ENCODE data around the gene ATXN3.
"Not testable (repeated sequence)": the region's sequence is repeated elsewhere in the genome, so short reads cannot be mapped to it uniquely, and the experiment has no call there.

The ATXN3 gene

DNA sequence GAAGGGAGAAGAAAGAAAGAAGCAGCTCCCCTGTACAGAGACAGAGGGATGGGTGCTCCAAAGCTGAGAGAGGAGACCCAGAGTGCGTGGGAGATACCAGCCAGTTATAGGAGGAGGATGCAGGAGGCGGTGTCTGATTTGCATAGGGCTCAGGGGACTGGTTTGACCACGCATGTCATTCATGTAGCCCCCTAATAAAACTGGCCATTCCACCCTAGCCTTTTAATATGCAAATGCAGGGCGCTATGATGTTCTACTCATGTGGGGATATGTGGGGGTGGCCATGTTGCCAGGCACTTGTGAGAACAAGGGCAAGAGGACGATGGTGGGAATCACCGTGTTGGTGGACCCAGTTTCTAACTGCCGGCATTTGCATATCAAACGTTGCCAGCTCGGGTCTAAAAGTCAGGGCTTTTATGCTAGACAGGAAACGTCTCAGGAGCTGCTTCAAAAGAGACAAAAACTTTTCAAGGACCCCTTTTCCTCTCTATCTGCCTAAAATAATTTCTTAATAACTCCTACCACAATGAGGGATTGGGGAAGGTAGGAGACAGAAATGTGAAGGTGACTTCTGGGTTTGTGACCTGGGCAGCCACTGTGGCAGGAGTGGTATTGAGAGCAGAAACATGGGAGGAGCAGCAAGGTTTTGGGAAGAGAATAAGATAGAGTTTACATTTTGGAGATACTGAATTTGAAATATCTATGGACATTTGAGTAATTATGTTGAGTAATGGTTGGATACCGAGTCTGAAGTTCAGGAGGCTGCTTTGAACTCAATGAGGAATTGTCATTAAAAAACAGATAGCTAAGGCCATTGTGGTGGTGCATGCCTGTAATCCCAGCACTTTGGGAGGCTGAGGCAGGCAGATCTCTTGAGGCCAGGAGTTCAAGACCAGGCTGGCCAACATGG lies 2.2 kb upstream of the ATXN3 start:
- H3K36me3 Mint-ChIP-seq: no peaks in the 10 kb centered on the region
- peaks cover 21% of the 10 kb centered on the region for H3K4me1 Mint-ChIP-seq
- peak overlapping the region; percentile 22 for H3K27ac Mint-ChIP-seq
- H3K4me3 Mint-ChIP-seq: peak overlapping the region; percentile 68
- no peaks in the 10 kb centered on the region for H3K27me3 Mint-ChIP-seq
- ATAC-seq (ENCODE audit: low read depth) (no peak), DNase-seq (ENCODE audit: low spot score in 2 of 2) (no peak)
- H3K9me3 Mint-ChIP-seq: no peaks in the 10 kb centered on the region

DNA sequence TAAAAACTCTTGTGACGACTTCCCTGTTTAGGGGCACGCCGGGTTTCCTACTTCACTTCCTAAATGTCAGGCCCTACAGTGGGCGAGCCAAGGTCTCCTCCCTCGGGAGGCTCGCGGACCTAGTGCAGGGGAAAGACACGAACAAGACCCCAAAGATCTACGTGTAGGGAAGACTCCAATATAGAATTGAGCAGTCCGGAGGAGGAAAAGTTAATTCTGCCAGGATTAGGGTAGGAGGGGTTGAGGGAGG lies 564 bp downstream of the ATXN3 start:
- Mint-ChIP-seq H3K27ac (peak overlapping the region; percentile 88), H3K4me3 (peak overlapping the region; percentile 99), H3K9me3 (no peaks in the 10 kb centered on the region), H3K4me1 (peaks cover 33% of the 10 kb centered on the region), H3K36me3 (peaks cover 2% of the 10 kb centered on the region), H3K27me3 (no peaks in the 10 kb centered on the region)
- DNase-seq (ENCODE audit: low spot score in 2 of 2): no peak
- ATAC-seq (ENCODE audit: low read depth): peak; percentile 0

DNA sequence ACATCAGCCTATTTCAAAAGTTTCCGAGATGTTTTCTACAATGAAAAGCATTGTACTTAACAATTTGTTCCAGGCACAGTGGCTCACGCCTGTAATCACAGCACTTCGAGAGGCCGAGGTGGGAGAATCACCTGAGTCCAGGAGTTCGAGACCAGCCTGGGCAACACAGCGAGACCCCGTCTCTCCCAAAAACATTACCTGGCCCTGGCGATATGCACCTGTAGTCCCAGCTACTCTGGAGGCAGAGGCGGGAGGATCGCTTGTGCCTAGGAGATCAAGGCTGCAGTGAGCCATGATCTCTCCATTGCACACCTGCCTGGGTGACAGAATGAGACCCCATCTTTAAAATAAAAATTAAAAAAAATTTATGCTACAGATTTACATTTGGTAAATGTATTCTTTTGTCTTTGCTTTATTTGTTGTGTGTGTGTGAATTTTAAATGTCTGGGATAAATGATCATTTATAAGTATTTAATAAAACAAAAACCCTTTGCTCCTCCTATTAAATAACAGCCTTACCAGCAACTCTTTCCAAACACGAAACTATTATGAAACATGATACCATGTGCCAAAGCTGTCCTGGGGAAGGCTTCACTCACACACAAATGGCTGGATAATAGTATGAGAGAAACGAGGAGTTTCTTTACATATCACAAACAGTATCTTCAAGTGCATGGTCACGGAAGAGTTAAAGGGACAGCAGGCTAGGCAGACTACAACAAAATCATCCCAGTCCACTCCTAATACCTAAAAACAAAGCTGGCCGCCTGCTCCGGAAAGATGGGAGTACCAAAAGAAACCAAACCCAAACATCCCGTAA lies 1.1 kb downstream of the ATXN3 start:
- no peak for DNase-seq (ENCODE audit: low spot score in 2 of 2)
- ATAC-seq (ENCODE audit: low read depth): no peak
- peak overlapping the region; percentile 99 for H3K4me3 Mint-ChIP-seq
- peaks cover 2% of the 10 kb centered on the region for H3K36me3 Mint-ChIP-seq
- H3K27ac Mint-ChIP-seq: peak overlapping the region; percentile 88
- peaks cover 35% of the 10 kb centered on the region for H3K4me1 Mint-ChIP-seq
- no peaks in the 10 kb centered on the region for H3K9me3 Mint-ChIP-seq
- no peaks in the 10 kb centered on the region for H3K27me3 Mint-ChIP-seq

DNA sequence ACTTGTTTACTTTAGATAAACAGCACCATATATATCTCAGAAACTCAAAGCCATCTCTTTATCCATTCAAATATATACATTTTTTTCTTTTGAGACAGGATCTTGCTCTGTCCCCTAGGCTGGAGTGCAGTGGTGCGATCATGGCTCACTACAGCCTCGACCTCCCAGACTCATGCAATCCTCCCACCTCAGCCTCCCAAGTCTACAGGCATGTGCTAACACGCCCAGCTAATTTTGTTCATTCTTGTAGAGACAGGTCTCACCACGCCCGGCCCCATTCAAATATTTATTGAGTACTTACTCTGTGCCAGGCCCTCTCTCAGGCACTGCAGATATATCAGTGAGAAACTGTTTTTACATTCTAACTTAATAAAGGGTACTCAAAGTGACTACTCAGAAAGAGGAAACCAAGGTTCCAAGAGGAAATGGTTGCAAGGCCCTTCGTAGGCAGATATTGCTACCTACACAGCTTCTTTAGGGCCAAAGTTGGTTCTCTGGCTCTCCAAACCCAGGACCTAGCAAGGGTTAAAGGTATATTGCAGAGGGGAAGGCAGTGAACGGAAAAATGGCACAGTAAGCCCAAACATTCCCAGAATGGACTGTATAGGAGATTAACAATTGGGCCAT lies 2.9 kb downstream of the ATXN3 start:
- Mint-ChIP-seq H3K27ac (no peak overlapping the region), H3K4me1 (peaks cover 37% of the 10 kb centered on the region)

DNA sequence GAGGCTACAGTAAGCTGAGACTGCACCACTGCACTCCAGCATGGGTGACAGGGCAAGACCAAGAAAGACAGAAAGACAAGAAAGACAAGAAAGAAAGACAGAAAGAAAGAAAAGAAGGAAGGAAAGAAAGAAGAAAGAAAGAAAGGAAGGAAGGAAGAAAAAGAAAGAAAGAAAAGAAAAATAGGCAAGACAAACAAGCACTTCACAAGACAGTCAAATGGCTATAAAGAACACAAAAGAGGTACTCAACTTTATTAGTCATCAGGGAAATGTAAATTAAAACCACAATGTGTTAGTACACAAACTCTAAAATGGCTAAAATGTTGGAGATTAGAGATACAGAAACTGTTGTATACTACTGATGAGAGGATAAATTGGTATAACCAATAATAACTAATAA lies 6.6 kb downstream of the ATXN3 start:
- ATAC-seq (ENCODE audit: low read depth): no peak
- DNase-seq (ENCODE audit: low spot score in 2 of 2): no peak
- H3K27ac Mint-ChIP-seq: no peak overlapping the region
- H3K36me3 Mint-ChIP-seq: peaks cover 4% of the 10 kb centered on the region
- no peak overlapping the region for H3K4me3 Mint-ChIP-seq
- H3K27me3 Mint-ChIP-seq: no peaks in the 10 kb centered on the region
- peaks cover 21% of the 10 kb centered on the region for H3K4me1 Mint-ChIP-seq
- H3K9me3 Mint-ChIP-seq: no peaks in the 10 kb centered on the region

More for the DNA sequence above, 2.9 kb downstream of the ATXN3 start:
- Mint-ChIP-seq H3K36me3 (peaks cover 3% of the 10 kb centered on the region), H3K4me3 (no peak overlapping the region), H3K9me3 (no peaks in the 10 kb centered on the region), H3K27me3 (no peaks in the 10 kb centered on the region)
- no peak for DNase-seq (ENCODE audit: low spot score in 2 of 2)
- no peak for ATAC-seq (ENCODE audit: low read depth)

DNA sequence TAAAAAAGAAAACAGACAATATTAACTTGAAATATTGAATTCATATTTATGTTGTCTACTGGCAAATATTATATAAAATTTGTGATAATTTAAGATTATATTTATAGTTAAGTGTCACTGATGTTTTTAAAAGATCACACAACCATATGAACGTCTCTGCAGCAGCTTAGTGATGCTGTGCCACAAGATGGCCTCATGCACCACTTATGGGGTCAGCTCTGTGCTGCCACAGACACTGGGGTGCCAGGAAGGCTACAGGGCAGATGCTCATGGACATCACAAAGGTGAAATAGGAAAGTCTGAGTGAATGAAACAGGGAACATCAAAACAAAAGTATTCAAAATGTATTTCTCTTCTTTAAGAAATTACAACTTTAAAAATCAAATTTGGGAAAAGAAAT lies 13.1 kb downstream of the ATXN3 start:
- Mint-ChIP-seq H3K4me3 (no peak overlapping the region), H3K27me3 (no peaks in the 10 kb centered on the region), H3K36me3 (peaks cover 16% of the 10 kb centered on the region), H3K9me3 (no peaks in the 10 kb centered on the region), H3K4me1 (no peaks in the 10 kb centered on the region), H3K27ac (no peak overlapping the region)
- no peak for ATAC-seq (ENCODE audit: low read depth)
- DNase-seq (ENCODE audit: low spot score in 2 of 2): no peak

DNA sequence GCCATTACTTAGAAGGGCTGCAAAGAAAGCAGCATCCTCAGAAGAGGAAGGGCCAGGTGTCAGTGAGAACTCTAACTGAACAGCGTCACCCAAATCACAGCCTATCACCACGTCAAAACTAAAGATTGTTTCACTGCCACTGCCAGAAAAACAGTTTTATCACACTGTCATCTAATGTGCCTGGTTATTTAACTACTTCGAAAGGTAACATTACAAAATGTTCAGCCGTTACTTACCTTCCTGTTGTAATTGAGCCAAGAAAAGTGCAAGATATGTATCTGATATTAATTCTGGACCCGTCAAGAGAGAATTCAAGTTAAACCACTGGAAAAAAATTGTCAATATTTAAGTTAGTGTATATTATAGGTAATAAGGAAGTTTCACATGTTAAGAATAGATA lies 17.9 kb downstream of the ATXN3 start:
- DNase-seq (ENCODE audit: low spot score in 2 of 2): no peak
- Mint-ChIP-seq H3K27me3 (no peaks in the 10 kb centered on the region), H3K4me1 (no peaks in the 10 kb centered on the region), H3K36me3 (peaks cover 37% of the 10 kb centered on the region), H3K4me3 (no peak overlapping the region), H3K27ac (no peak overlapping the region), H3K9me3 (no peaks in the 10 kb centered on the region)
- no peak for ATAC-seq (ENCODE audit: low read depth)

DNA sequence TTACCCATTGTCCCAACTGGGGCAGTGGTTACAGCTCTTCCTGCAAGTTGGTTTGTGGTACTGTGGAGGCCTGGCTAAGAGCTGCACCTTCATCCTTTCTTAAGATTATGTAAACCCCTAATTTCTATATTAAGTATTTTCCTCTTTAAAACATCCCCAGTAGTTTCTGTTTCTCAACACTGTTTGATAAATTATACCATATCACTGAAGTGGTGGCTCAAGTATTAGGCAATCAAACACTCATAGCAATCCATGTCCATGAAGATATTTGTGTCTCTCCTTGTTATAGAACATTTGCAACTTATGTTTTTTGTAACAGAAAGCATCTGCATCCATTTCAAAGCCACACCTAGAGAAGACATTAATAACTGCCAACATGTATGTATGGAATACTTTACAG lies 31.8 kb downstream of the ATXN3 start:
- peaks cover 15% of the 10 kb centered on the region for H3K36me3 Mint-ChIP-seq
- ATAC-seq (ENCODE audit: low read depth) (no peak), DNase-seq (ENCODE audit: low spot score in 2 of 2) (no peak)
- H3K27me3 Mint-ChIP-seq: no peaks in the 10 kb centered on the region
- H3K4me3 Mint-ChIP-seq: no peak overlapping the region
- H3K4me1 Mint-ChIP-seq: no peaks in the 10 kb centered on the region
- no peaks in the 10 kb centered on the region for H3K9me3 Mint-ChIP-seq
- H3K27ac Mint-ChIP-seq: no peak overlapping the region

DNA sequence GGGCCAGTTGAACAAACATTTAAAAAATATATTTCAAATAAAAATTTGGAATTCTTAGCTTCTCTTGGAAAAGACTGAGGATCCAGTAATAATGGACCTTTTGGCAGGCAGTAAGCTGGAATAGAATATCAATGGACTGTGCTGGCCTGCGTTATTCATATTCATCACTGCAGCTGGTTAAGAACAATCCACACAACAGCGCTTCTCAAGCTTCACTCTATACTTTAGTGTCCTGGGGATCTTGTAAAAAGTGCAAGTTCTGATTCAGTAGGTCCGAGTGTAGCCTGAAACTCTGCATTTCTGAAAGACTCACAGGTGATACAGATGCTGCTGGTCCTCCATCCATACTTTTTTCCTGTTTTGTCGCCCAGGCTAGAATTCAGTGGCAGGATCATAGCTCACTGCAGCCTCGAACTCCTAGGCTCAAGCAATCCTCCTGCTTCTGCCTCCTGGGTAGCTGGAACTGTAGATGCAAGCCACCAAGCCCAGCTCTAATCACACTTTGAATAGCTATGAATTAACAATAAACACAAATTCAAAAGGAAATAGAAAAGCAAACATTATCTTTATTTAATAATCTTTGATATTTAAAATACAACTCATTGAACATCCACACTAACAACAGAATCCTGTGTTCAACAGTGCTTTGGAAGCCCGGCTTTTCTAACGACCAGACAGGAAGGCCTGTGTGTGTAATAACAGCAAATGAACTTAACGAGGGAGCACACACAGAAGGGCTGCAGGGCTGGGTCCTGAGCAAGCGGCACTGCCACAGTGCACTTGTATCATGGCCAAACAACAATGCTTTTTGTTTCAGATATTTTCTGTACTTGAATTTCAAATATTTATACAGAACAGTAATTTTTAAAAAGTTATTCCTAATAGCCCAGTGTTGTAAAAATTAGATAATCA lies 48.1 kb downstream of the ATXN3 start:
- Mint-ChIP-seq H3K36me3 (no peaks in the 10 kb centered on the region), H3K4me3 (no peak overlapping the region), H3K27ac (no peak overlapping the region), H3K9me3 (no peaks in the 10 kb centered on the region), H3K27me3 (no peaks in the 10 kb centered on the region), H3K4me1 (no peaks in the 10 kb centered on the region)
- no peak for DNase-seq (ENCODE audit: low spot score in 2 of 2)
- no peak for ATAC-seq (ENCODE audit: low read depth)

DNA sequence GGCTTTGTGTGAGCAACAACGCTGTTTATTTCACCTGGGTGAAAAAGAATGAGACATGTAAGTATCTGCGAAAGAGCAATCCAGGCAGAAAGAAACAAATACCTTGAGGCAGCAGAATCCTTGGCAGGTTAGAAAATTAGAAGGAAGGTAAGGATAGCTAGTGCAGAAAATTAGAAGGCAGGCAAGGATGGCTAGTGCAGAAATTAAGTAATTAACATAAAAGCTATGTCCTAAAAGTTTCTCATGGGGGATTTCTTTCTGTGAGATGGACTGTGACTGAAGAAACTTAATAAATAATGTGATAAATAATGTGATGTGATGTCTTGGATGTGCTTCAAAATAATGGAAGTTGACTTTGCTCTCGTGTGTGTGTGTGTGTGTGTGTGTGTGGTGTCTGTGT lies 56.6 kb downstream of the ATXN3 start:
- H3K27me3 Mint-ChIP-seq: no peaks in the 10 kb centered on the region
- peaks cover 19% of the 10 kb centered on the region for H3K36me3 Mint-ChIP-seq
- peaks cover 14% of the 10 kb centered on the region for H3K9me3 Mint-ChIP-seq
- no peaks in the 10 kb centered on the region for H3K4me1 Mint-ChIP-seq
- H3K27ac Mint-ChIP-seq: no peak overlapping the region
- no peak for ATAC-seq (ENCODE audit: low read depth)
- no peak overlapping the region for H3K4me3 Mint-ChIP-seq
- DNase-seq (ENCODE audit: low spot score in 2 of 2): no peak

DNA sequence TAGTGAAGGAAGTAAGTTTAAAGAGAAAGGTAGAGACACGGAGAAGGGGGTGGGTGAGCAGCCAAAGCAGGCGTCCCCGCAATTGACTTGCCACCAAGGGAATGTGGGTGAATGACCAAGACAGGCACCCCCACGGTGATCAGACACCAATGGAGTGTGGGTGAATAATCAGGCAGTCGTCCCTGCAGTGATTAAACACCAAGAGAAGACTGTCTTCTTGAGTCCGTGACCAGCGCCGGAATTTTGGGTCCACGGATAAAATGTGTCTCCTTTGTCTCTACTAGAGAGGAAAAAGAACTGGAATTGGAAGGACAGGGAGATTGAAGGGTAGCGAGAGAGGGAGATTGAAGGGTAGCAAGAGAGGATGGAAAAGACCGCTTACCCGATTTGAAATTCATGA lies 57.2 kb downstream of the ATXN3 start:
- not testable (repeated sequence) for ATAC-seq (ENCODE audit: low read depth); H3K4me1 Mint-ChIP-seq; H3K27ac Mint-ChIP-seq

DNA sequence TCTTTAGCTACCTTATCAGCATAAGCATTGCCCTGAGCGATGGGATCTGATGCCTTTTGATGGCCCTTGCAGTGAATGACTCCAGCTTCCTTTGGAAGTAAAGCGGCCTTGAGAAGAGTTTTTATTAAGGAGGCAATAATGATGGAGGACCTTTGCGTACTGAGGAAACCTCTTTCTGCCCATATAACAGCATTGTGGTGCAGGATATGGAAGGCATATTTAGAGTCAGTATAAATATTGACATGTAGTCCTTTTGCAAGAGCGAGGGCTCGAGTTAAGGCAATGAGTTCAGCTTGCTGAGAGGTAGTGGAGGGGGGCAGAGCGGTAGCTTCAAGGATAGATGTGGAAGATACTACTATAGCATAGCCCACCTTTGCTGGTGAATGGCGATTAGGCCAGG lies 60.5 kb downstream of the ATXN3 start:
- not testable (repeated sequence) for H3K27ac Mint-ChIP-seq, H3K4me3 Mint-ChIP-seq

More for the DNA sequence above, 57.2 kb downstream of the ATXN3 start:
- H3K36me3 Mint-ChIP-seq: peaks cover 19% of the 10 kb centered on the region
- not testable (repeated sequence) for H3K4me3 Mint-ChIP-seq; H3K27me3 Mint-ChIP-seq; DNase-seq (ENCODE audit: low spot score in 2 of 2)
- H3K9me3 Mint-ChIP-seq: peaks cover 14% of the 10 kb centered on the region

DNA sequence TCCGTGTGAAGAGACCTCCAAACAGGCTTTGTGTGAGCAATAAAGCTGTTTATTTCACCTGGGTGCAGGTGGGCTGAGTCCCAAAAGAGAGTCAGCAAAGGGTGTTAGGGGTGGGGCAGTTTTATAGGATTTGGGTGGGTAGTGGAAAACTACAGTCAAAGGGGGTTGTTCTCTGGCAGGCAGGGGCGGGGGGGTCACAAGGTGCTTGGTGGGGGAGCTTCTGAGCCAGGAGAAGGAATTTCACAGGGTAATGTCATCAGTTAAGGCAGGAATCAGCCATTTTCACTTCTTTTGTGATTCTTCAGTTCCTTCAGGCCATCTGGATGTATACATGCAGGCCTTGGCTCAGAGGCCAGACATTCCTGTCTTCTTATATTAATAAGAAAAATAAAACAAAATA lies 64.6 kb downstream of the ATXN3 start:
- DNase-seq (ENCODE audit: low spot score in 2 of 2); H3K36me3 Mint-ChIP-seq; H3K4me3 Mint-ChIP-seq; H3K9me3 Mint-ChIP-seq; ATAC-seq (ENCODE audit: low read depth); H3K27ac Mint-ChIP-seq; H3K27me3 Mint-ChIP-seq: not testable (repeated sequence)
- peaks cover 24% of the 10 kb centered on the region for H3K4me1 Mint-ChIP-seq

More for the DNA sequence above, 60.5 kb downstream of the ATXN3 start:
- H3K27me3 Mint-ChIP-seq; H3K4me1 Mint-ChIP-seq; ATAC-seq (ENCODE audit: low read depth); DNase-seq (ENCODE audit: low spot score in 2 of 2): not testable (repeated sequence)
- Mint-ChIP-seq H3K36me3 (peaks cover 19% of the 10 kb centered on the region), H3K9me3 (peaks cover 14% of the 10 kb centered on the region)

Measured in memory B cell (primary cell).